Activated CD4-positive, alpha-beta T cell treated with anti-CD3 and anti-CD28 coated beads for 4 hours (primary cell): Measurements from ENCODE around the gene FAM89A.
"Not testable (repeated sequence)": the region's sequence is repeated elsewhere in the genome, so short reads cannot be mapped to it uniquely, and the experiment has no call there.

ENCODE experiments used
- DNase-seq, 2 donors: peaks; one replicate each; pipeline ENCODE4 v3.0.0-alpha.2; 2020

FAM89A gene

GRCh38 chr1:231053493-231054162 lies 13.6 kb upstream of the FAM89A start:
- no peak for DNase-seq

GRCh38 chr1:231052777-231053176 lies 12.7 kb upstream of the FAM89A start:
- no peak for DNase-seq

GRCh38 chr1:231050932-231051331 lies 10.9 kb upstream of the FAM89A start:
- DNase-seq: not testable (repeated sequence)

GRCh38 chr1:231050395-231050794 lies 10.3 kb upstream of the FAM89A start:
- DNase-seq: no peak

GRCh38 chr1:231049121-231049979 lies 9.3 kb upstream of the FAM89A start:
- no peak for DNase-seq

- DNase-seq: not testable (repeated sequence)
Measured at GRCh38 chr1:231048419-231048818, 8.4 kb upstream of the FAM89A start.

- DNase-seq: not testable (repeated sequence)
Measured at GRCh38 chr1:231047529-231047928, 7.5 kb upstream of the FAM89A start.

GRCh38 chr1:231046730-231047395 lies 6.8 kb upstream of the FAM89A start:
- no peak for DNase-seq

- not testable (repeated sequence) for DNase-seq
Measured at GRCh38 chr1:231045921-231046729, 6.1 kb upstream of the FAM89A start.

- DNase-seq: no peak
Measured at GRCh38 chr1:231045286-231045685, 5.2 kb upstream of the FAM89A start.

GRCh38 chr1:231044588-231044987 lies 4.5 kb upstream of the FAM89A start:
- no peak for DNase-seq

- DNase-seq: no peak
Measured at GRCh38 chr1:231041719-231042261, 1.7 kb upstream of the FAM89A start.

GRCh38 chr1:231040800-231041718 lies 1.0 kb upstream of the FAM89A start:
- no peak for DNase-seq

GRCh38 chr1:231039161-231040018 lies 664 bp downstream of the FAM89A start:
- DNase-seq: peak; percentile 38 to 48

GRCh38 chr1:231037585-231038517 lies 2.2 kb downstream of the FAM89A start:
- no peak for DNase-seq

- DNase-seq: no peak
Measured at GRCh38 chr1:231036416-231036815, 3.6 kb downstream of the FAM89A start.

GRCh38 chr1:231035799-231036198 lies 4.3 kb downstream of the FAM89A start:
- no peak for DNase-seq

GRCh38 chr1:231032963-231033362 lies 7.1 kb downstream of the FAM89A start:
- no peak for DNase-seq

- DNase-seq: no peak
Measured at GRCh38 chr1:231029841-231030240, 10.2 kb downstream of the FAM89A start.
